GM19438 (cell line): Measurements from ENCODE around the gene CZIB.

Source experiments
- ATAC-seq: cut with Tn5 transposase; IDR thresholded peaks from one replicate; pipeline ENCODE4 v1.9.1; 2021; ENCODE audit warnings: low read depth; ENCODE audit not compliant: unreplicated experiment

Gene CZIB

GRCh38 chr1:53220171-53220961, at the start of gene CZIB:
Gene CZIB, minus strand, starts transcription at chr1:53220634. Its CDS starts 59 bp downstream, at chr1:53220575.
- peak; percentile 90 for ATAC-seq

- ATAC-seq: no peak
Measured at GRCh38 chr1:53270107-53270506, 49.7 kb upstream of the CZIB start.

GRCh38 chr1:53267761-53268160, 47.3 kb upstream of the CZIB start:
- ATAC-seq: no peak

GRCh38 chr1:53266038-53266437, 45.6 kb upstream of the CZIB start:
- ATAC-seq: no peak

GRCh38 chr1:53265581-53265980, 45.1 kb upstream of the CZIB start:
- ATAC-seq: no peak

GRCh38 chr1:53264048-53264447, 43.6 kb upstream of the CZIB start:
- ATAC-seq: no peak

GRCh38 chr1:53262000-53262399, 41.6 kb upstream of the CZIB start:
- no peak for ATAC-seq

GRCh38 chr1:53260631-53261247, 40.3 kb upstream of the CZIB start:
- ATAC-seq: no peak

GRCh38 chr1:53259932-53260331, 39.5 kb upstream of the CZIB start:
- ATAC-seq: peak; percentile 81

GRCh38 chr1:53258216-53258615, 37.8 kb upstream of the CZIB start:
- no peak for ATAC-seq

GRCh38 chr1:53257454-53258081, 37.1 kb upstream of the CZIB start:
- ATAC-seq: no peak

GRCh38 chr1:53256511-53257453, 36.3 kb upstream of the CZIB start:
- no peak for ATAC-seq

- ATAC-seq: no peak
Measured at GRCh38 chr1:53255031-53255430, 34.6 kb upstream of the CZIB start.

GRCh38 chr1:53254011-53254640, 33.7 kb upstream of the CZIB start:
- ATAC-seq: no peak

- no peak for ATAC-seq
Measured at GRCh38 chr1:53250325-53250724, 29.9 kb upstream of the CZIB start.

GRCh38 chr1:53249706-53250105, 29.3 kb upstream of the CZIB start:
- no peak for ATAC-seq

GRCh38 chr1:53246261-53247134, 26.1 kb upstream of the CZIB start:
- ATAC-seq: no peak

- ATAC-seq: no peak
Measured at GRCh38 chr1:53244141-53244540, 23.7 kb upstream of the CZIB start.

GRCh38 chr1:53242381-53242780, 21.9 kb upstream of the CZIB start:
- no peak for ATAC-seq
